HEK293 (cell line): Measurements from ENCODE around the gene ADSS1.

Experiments
- BCL11A ChIP-seq: fragments of 450-650 bp; formaldehyde crosslinking; IDR thresholded peaks from 2 replicates; pipeline ENCODE4 v1.5.1; 2016; ENCODE audit warnings: low read depth, missing biosample characterization, missing genetic modification characterization
- EGR2 ChIP-seq: fragments of 450-650 bp; formaldehyde crosslinking; IDR thresholded peaks from 2 replicates; pipeline ENCODE4 v1.5.1; 2016; ENCODE audit warnings: low read depth, missing biosample characterization, missing genetic modification characterization
- GLIS2 ChIP-seq: fragments of 450-650 bp; formaldehyde crosslinking; IDR thresholded peaks from 2 replicates; pipeline ENCODE4 v1.5.1; 2016; ENCODE audit warnings: missing biosample characterization, missing genetic modification characterization
- OVOL3 ChIP-seq: fragments of 450-650 bp; formaldehyde crosslinking; IDR thresholded peaks from 2 replicates; pipeline ENCODE4 v1.5.1; 2016; ENCODE audit warnings: missing biosample characterization, missing genetic modification characterization
- REPIN1 ChIP-seq: fragments of 450-650 bp; formaldehyde crosslinking; IDR thresholded peaks from 2 replicates; pipeline ENCODE4 v1.5.1; 2017; ENCODE audit warnings: missing biosample characterization, missing genetic modification characterization, low read depth
- TRIM28 ChIP-seq: IDR thresholded peaks from 2 replicates; pipeline ENCODE4 v1.6.1; 2011; ENCODE audit warnings: low read length, control low read depth, borderline replicate concordance
- ZBTB11 ChIP-seq: fragments of 450-650 bp; formaldehyde crosslinking; conservative IDR thresholded peaks from 2 replicates; pipeline ENCODE4 v1.5.1; 2016; ENCODE audit warnings: low read depth, missing biosample characterization, missing genetic modification characterization
- ZNF16 ChIP-seq: fragments of 450-650 bp; formaldehyde crosslinking; IDR thresholded peaks from 2 replicates; pipeline ENCODE4 v1.5.1; 2016; ENCODE audit warnings: low read depth, missing biosample characterization, missing genetic modification characterization
- ZNF18 ChIP-seq: fragments of 450-650 bp; formaldehyde crosslinking; IDR thresholded peaks from 2 replicates; pipeline ENCODE4 v1.5.1; 2016; ENCODE audit warnings: missing biosample characterization, missing genetic modification characterization
- ZNF292 ChIP-seq: fragments of 450-650 bp; formaldehyde crosslinking; IDR thresholded peaks from 2 replicates; pipeline ENCODE4 v1.5.1; 2016; ENCODE audit warnings: low read depth, missing biosample characterization, missing genetic modification characterization, borderline replicate concordance
- ZNF350 ChIP-seq: fragments of 450-650 bp; formaldehyde crosslinking; IDR thresholded peaks from 2 replicates; pipeline ENCODE4 v1.5.0; 2017; ENCODE audit warnings: missing biosample characterization, mild to moderate bottlenecking, missing genetic modification characterization
- ZNF398 ChIP-seq: fragments of 450-650 bp; formaldehyde crosslinking; IDR thresholded peaks from 2 replicates; pipeline ENCODE4 v1.5.1; 2017; ENCODE audit warnings: missing biosample characterization, missing genetic modification characterization
- ZNF473 ChIP-seq: fragments of 450-650 bp; formaldehyde crosslinking; IDR thresholded peaks from 2 replicates; pipeline ENCODE4 v1.5.1; 2017; ENCODE audit warnings: missing biosample characterization, missing genetic modification characterization
- ZNF596 ChIP-seq: fragments of 450-650 bp; IDR thresholded peaks from 2 replicates; pipeline ENCODE4 v1.5.0; 2018; ENCODE audit warnings: missing biosample characterization, mild to moderate bottlenecking, missing genetic modification characterization, moderate library complexity
- ZNF677 ChIP-seq: fragments of 450-650 bp; IDR thresholded peaks from 2 replicates; pipeline ENCODE4 v1.5.0; 2018; ENCODE audit warnings: missing biosample characterization, mild to moderate bottlenecking, missing genetic modification characterization, moderate library complexity
- ZNF791 ChIP-seq: fragments of 450-650 bp; formaldehyde crosslinking; IDR thresholded peaks from 2 replicates; pipeline ENCODE4 v1.5.1; 2016; ENCODE audit warnings: missing biosample characterization, missing genetic modification characterization
- ZNF830 ChIP-seq: fragments of 450-650 bp; IDR thresholded peaks from 2 replicates; pipeline ENCODE4 v1.5.0; 2018; ENCODE audit warnings: missing biosample characterization, missing genetic modification characterization, low read depth, mild to moderate bottlenecking, moderate library complexity
- ZSCAN16 ChIP-seq: fragments of 450-650 bp; formaldehyde crosslinking; IDR thresholded peaks from 2 replicates; pipeline ENCODE4 v1.5.1; 2016; ENCODE audit warnings: missing biosample characterization, missing genetic modification characterization
- TF ChIP-seq, protein P1 (sequence below): fragments of 450-650 bp; formaldehyde crosslinking; IDR thresholded peaks from 2 replicates; pipeline ENCODE4 v1.5.1; 2017; ENCODE audit warnings: missing biosample characterization, missing genetic modification characterization
- TF ChIP-seq, protein P2 (sequence below): fragments of 450-650 bp; IDR thresholded peaks from 2 replicates; pipeline ENCODE4 v1.5.1; 2018; ENCODE audit warnings: missing biosample characterization, mild to moderate bottlenecking, missing genetic modification characterization
- TF ChIP-seq, protein P3 (sequence below): fragments of 450-650 bp; formaldehyde crosslinking; IDR thresholded peaks from 2 replicates; pipeline ENCODE4 v1.5.1; 2017; ENCODE audit warnings: missing biosample characterization, missing genetic modification characterization
- TF ChIP-seq, protein P4 (sequence below): fragments of 450-650 bp; formaldehyde crosslinking; IDR thresholded peaks from 2 replicates; pipeline ENCODE4 v1.5.1; 2016; ENCODE audit warnings: missing biosample characterization, missing genetic modification characterization

ADSS1 gene

GRCh38 chr14:104677512-104678332, 46.3 kb upstream of the ADSS1 start (continued):
- no peak for TF ChIP-seq ZNF16
- 0 out of 2 replicates have a peak, but pooled peaks have one; percentile 19 for TF ChIP-seq REPIN1 (tag by site-specific recombination)
- no peak for TF ChIP-seq BCL11A (tag by site-specific recombination)
- TF ChIP-seq ZBTB11 (tag by site-specific recombination), result peak; percentile 37; the same call in 1 of the 2 replicates
- TF ChIP-seq, protein P1, sequence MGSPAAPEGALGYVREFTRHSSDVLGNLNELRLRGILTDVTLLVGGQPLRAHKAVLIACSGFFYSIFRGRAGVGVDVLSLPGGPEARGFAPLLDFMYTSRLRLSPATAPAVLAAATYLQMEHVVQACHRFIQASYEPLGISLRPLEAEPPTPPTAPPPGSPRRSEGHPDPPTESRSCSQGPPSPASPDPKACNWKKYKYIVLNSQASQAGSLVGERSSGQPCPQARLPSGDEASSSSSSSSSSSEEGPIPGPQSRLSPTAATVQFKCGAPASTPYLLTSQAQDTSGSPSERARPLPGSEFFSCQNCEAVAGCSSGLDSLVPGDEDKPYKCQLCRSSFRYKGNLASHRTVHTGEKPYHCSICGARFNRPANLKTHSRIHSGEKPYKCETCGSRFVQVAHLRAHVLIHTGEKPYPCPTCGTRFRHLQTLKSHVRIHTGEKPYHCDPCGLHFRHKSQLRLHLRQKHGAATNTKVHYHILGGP (tag by site-specific recombination), result no peak
- no peak for TF ChIP-seq OVOL3 (tag by site-specific recombination)
- TF ChIP-seq ZNF473 (tag by site-specific recombination), result no peak
- TF ChIP-seq ZNF398 (tag by site-specific recombination), result peak; percentile 96
- no peak for TF ChIP-seq ZNF350 (tag by site-specific recombination)
- no peak for TF ChIP-seq ZNF18
- TF ChIP-seq ZNF677 (tag by site-specific recombination), result no peak
- TF ChIP-seq, protein P2, sequence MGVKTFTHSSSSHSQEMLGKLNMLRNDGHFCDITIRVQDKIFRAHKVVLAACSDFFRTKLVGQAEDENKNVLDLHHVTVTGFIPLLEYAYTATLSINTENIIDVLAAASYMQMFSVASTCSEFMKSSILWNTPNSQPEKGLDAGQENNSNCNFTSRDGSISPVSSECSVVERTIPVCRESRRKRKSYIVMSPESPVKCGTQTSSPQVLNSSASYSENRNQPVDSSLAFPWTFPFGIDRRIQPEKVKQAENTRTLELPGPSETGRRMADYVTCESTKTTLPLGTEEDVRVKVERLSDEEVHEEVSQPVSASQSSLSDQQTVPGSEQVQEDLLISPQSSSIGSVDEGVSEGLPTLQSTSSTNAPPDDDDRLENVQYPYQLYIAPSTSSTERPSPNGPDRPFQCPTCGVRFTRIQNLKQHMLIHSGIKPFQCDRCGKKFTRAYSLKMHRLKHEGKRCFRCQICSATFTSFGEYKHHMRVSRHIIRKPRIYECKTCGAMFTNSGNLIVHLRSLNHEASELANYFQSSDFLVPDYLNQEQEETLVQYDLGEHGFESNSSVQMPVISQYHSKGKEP (tag by site-specific recombination), result no peak
- TF ChIP-seq, protein P3, sequence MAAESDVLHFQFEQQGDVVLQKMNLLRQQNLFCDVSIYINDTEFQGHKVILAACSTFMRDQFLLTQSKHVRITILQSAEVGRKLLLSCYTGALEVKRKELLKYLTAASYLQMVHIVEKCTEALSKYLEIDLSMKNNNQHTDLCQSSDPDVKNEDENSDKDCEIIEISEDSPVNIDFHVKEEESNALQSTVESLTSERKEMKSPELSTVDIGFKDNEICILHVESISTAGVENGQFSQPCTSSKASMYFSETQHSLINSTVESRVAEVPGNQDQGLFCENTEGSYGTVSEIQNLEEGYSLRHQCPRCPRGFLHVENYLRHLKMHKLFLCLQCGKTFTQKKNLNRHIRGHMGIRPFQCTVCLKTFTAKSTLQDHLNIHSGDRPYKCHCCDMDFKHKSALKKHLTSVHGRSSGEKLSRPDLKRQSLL (tag by site-specific recombination), result no peak
- TF ChIP-seq ZNF830 (tag by site-specific recombination), result no peak
- TF ChIP-seq ZNF292 (tag by site-specific recombination), result no peak
- peak; percentile 97 for TF ChIP-seq GLIS2 (tag by site-specific recombination)
- 0 out of 2 replicates have a peak, but pooled peaks have one; percentile 20 for TF ChIP-seq TRIM28
- TF ChIP-seq ZNF596 (tag by site-specific recombination), result no peak
- peak; percentile 95 for TF ChIP-seq EGR2 (tag by site-specific recombination)
- no peak; the same call in 1 of the 2 replicates for TF ChIP-seq ZSCAN16
- TF ChIP-seq, protein P4, sequence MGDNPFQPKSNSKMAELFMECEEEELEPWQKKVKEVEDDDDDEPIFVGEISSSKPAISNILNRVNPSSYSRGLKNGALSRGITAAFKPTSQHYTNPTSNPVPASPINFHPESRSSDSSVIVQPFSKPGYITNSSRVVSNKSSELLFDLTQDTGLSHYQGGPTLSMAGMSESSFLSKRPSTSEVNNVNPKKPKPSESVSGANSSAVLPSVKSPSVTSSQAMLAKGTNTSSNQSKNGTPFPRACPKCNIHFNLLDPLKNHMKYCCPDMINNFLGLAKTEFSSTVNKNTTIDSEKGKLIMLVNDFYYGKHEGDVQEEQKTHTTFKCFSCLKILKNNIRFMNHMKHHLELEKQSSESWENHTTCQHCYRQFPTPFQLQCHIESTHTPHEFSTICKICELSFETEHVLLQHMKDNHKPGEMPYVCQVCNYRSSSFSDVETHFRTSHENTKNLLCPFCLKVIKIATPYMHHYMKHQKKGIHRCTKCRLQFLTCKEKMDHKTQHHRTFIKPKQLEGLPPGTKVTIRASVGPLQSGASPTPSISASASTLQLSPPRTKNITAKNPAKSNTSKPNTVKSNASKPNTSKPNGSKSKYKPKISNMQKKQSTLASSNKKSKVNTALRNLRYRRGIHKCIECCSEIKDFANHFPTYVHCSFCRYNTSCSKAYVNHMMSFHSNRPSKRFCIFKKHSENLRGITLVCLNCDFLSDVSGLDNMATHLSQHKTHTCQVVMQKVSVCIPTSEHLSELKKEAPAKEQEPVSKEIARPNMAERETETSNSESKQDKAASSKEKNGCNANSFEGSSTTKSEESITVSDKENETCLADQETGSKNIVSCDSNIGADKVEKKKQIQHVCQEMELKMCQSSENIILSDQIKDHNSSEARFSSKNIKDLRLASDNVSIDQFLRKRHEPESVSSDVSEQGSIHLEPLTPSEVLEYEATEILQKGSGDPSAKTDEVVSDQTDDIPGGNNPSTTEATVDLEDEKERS (tag by site-specific recombination), result no peak
- TF ChIP-seq ZNF791 (tag by site-specific recombination), result no peak
